PFSK-1 (cell line): ENCODE results near the gene PFKFB3.

ENCODE experiments used
- FOXP2 ChIP-seq: optimal IDR thresholded peaks from 2 replicates; pipeline ENCODE3; 2011; ENCODE audit warnings: borderline replicate concordance, control low read depth, inconsistent platforms; ENCODE audit not compliant: insufficient read depth; ENCODE audit errors: extremely low read length, extremely low read depth
- POLR2AphosphoS5 ChIP-seq: IDR thresholded peaks from 2 replicates; pipeline ENCODE4 v1.6.1; 2012; ENCODE audit warnings: low read depth, mild to moderate bottlenecking, control low read depth, low read length, moderate library complexity
- SIN3A ChIP-seq: IDR thresholded peaks from 2 replicates; pipeline ENCODE4 v1.6.1; 2012; ENCODE audit warnings: mild to moderate bottlenecking, low read length, moderate library complexity, borderline replicate concordance; ENCODE audit not compliant: insufficient read depth
- TAF1 ChIP-seq: IDR thresholded peaks from 2 replicates; pipeline ENCODE4 v1.6.1; 2012; ENCODE audit warnings: low read length, control low read depth, borderline replicate concordance; ENCODE audit not compliant: insufficient read depth
- TF ChIP-seq, protein P1 (sequence below), 2 experiments: IDR thresholded peaks; 2 replicates each; pipeline versions ENCODE4 v1.6.1 to v1.8.0; 2011 to 2012; ENCODE audit warnings: low read depth in 2 of 2, low read length in 2 of 2, control low read depth in 1 of 2, inconsistent platforms in 1 of 2, mild to moderate bottlenecking in 1 of 2, moderate library complexity in 1 of 2; ENCODE audit not compliant: insufficient read depth in 1 of 2

PFKFB3 gene

GRCh38 chr10:6242089-6242488 is 39.4 kb downstream of the PFKFB3 start:
- TF ChIP-seq, protein P1, sequence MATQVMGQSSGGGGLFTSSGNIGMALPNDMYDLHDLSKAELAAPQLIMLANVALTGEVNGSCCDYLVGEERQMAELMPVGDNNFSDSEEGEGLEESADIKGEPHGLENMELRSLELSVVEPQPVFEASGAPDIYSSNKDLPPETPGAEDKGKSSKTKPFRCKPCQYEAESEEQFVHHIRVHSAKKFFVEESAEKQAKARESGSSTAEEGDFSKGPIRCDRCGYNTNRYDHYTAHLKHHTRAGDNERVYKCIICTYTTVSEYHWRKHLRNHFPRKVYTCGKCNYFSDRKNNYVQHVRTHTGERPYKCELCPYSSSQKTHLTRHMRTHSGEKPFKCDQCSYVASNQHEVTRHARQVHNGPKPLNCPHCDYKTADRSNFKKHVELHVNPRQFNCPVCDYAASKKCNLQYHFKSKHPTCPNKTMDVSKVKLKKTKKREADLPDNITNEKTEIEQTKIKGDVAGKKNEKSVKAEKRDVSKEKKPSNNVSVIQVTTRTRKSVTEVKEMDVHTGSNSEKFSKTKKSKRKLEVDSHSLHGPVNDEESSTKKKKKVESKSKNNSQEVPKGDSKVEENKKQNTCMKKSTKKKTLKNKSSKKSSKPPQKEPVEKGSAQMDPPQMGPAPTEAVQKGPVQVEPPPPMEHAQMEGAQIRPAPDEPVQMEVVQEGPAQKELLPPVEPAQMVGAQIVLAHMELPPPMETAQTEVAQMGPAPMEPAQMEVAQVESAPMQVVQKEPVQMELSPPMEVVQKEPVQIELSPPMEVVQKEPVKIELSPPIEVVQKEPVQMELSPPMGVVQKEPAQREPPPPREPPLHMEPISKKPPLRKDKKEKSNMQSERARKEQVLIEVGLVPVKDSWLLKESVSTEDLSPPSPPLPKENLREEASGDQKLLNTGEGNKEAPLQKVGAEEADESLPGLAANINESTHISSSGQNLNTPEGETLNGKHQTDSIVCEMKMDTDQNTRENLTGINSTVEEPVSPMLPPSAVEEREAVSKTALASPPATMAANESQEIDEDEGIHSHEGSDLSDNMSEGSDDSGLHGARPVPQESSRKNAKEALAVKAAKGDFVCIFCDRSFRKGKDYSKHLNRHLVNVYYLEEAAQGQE (IDR thresholded peaks at IDR 0.05; ENCODE audit: insufficient read depth in 1 of 2, low read depth in 2 of 2, low read length in 2 of 2) = no peak
- TF ChIP-seq FOXP2 (no peak), TAF1 (no peak), SIN3A (no peak), POLR2AphosphoS5 (no peak)

DNA sequence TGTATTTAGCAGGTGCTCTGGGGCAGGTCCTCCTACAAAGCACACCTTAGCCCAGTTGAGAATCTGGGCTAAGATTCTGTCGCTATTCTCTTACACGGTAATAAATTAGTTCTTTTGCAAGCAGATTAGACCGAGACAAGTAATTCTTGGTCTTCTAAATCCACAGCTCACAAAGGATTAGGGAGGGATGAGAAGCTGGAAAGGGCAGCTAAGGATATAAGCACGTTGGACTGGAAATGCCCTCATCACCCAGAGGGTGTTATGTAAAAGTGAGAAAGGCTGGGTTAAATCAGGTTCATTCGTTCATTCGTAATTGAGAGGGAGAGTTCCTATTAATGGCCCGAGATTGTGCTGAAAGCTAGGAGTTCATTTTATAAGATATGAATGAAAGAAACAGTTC is 41.8 kb downstream of the PFKFB3 start:
- TF ChIP-seq TAF1 (no peak), SIN3A (no peak), FOXP2 (no peak), POLR2AphosphoS5 (no peak)
- TF ChIP-seq, protein P1 (IDR thresholded peaks at IDR 0.05; ENCODE audit: insufficient read depth in 1 of 2, low read depth in 2 of 2, low read length in 2 of 2) = no peak

GRCh38 chr10:6247041-6247712 is 44.4 kb downstream of the PFKFB3 start:
- TF ChIP-seq TAF1 (no peak), FOXP2 (no peak), SIN3A (no peak), POLR2AphosphoS5 (no peak)
- TF ChIP-seq, protein P1 (IDR thresholded peaks at IDR 0.05; ENCODE audit: insufficient read depth in 1 of 2, low read depth in 2 of 2, low read length in 2 of 2) = no peak

DNA sequence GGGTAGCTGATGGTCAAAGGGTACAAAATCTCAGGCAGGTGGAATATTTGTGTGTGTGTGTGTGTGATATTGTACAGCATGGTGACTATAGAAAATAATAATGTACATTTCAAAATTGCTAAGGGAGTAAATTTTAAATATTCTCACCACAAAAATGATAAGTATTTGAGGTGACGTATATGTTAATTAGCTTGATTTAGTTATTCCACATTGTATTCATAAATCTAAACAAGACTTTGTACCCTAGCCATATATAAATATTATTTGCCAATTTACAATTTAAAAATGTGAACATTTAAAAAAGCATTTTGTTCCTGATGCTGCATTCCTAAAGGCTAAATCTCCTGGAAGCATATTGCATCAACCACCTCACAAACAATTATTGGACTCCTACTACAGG is 47.0 kb downstream of the PFKFB3 start:
- TF ChIP-seq, protein P1 (IDR thresholded peaks at IDR 0.05; ENCODE audit: insufficient read depth in 1 of 2, low read depth in 2 of 2, low read length in 2 of 2) = no peak
- no peak for TF ChIP-seq TAF1
- no peak for TF ChIP-seq FOXP2
- no peak for TF ChIP-seq POLR2AphosphoS5
- no peak for TF ChIP-seq SIN3A

DNA sequence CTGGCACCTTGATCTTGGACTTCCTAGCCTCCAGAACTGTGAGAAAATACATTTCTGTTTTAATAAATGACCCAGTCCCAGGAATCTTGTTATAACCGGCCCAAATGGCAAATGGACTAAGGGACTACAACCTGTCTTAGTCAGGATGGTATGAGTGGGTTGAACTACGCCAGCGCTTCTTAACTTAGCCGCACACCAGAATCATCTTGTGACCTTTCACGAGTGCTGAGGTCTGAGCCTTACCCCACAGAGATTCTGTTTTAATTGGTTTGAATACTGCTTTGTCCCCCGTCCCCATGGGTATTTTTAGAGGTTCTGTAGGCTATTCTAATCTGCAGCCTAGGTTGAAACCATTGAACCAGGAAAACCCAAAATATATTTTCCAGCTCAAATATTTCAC is 48.0 kb downstream of the PFKFB3 start:
- TF ChIP-seq, protein P1 (IDR thresholded peaks at IDR 0.05; ENCODE audit: insufficient read depth in 1 of 2, low read depth in 2 of 2, low read length in 2 of 2) = no peak
- TF ChIP-seq SIN3A (no peak), POLR2AphosphoS5 (no peak), TAF1 (no peak), FOXP2 (no peak)
